Dedifferentiated amniotic fluid mesenchymal stem cell (primary cell): ENCODE measurements around the gene CNKSR1.
A peak's percentile ranks its signal among the peaks of the same experiment; 100 is the strongest.

ENCODE experiments used
- DNase-seq: peaks from one replicate; pipeline ENCODE4 v3.0.0-alpha.2; 2016; ENCODE audit errors: extremely low spot score

The CNKSR1 gene

DNA sequence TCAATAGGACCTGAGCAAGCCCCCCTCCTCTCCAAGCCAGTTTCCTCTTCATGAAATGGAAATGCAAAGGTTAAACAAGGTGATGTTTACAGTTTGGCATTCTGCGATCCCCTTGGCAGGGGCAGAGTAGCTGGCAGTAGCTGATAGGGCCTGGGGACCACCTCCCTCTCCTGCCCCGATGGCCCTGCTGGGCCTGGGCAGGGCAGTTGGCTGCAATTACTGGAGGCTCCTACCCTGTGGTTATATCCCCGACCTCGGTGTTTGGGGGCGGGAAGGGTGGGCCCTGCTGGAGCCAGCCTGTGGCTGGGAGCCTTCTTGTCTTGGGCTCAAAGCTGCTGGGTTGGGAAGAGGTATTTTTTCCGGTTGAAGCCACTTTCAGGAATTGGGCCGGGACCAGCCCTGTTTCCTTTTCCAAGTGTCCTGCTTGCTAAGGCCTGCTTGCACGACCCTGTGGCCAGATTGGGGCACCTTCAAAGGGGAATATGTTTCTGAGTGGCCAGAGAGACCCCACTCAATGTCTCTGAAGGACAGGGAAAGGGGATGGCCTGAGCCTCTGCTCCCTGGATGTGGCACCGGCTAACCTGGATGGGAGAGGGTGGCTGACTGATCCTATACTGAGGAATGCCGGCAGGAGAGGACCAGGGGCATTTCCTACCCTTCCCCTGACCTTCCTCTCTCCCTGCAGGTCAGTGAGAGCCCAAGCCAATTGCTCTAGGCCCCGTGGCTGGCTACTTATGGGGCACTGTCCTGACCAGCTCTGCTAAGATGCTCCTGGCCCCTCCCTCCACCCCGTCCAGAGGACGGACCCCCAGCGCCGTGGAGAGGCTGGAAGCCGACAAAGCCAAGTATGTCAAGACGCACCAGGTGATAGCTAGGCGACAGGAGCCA is 16.5 kb upstream of the CNKSR1 start:
- DNase-seq = no peak

DNA sequence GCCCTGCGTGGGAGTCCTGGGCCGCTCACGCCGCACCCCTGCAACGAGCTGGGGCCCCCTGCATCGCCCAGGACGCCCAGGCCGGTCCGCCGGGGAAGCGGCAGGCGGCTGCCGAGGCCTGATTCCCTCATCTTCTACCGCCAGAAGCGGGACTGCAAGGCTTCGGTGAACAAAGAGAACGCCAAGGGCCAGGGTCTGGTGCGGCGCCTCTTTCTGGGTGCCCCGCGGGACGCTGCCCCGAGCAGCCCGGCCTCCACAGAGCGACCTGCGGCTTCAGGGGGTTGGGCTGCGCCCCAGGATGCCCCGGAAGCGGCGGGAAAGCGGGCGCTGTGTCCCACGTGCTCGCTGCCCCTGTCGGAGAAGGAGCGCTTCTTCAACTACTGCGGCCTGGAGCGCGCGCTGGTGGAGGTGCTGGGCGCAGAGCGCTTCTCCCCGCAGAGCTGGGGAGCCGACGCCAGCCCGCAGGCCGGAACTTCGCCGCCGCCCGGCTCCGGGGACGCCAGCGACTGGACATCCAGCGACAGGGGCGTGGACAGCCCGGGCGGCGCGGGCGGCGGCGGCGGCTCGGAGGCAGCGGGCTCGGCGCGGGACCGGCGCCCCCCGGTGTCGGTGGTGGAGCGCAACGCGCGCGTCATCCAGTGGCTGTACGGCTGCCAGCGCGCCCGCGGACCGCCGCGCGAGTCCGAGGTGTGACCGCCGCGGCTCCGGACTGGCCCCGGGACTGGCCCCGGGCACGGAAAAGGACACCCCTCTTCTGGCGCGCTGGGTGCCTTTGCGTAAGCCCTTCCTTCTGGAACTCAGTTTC is 15.7 kb upstream of the CNKSR1 start:
- DNase-seq = peak; percentile 18

DNA sequence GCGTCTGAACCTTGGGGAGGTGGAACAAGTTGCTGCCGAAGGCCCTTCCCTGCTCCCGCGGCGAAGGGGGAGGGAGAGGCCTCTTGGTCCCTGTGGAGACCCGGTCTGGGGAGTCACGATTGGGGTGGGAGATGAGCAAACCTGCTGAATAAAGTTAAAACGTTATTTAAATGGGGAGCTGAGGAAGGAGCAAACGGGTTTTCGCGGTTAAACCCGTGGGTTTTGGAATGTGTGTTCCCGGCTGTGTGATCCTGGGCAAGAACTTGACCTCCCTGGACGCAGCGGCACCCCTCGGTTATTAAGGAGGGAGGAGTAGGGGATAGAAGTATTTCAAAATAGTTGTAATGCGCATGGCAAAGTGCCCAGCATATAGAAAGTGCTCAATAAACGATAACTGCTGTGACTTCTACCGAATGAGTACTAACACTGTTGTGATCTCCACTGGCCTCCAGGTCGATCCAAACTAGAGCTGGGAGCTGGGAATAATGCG is 15.0 kb upstream of the CNKSR1 start:
- no peak for DNase-seq

DNA sequence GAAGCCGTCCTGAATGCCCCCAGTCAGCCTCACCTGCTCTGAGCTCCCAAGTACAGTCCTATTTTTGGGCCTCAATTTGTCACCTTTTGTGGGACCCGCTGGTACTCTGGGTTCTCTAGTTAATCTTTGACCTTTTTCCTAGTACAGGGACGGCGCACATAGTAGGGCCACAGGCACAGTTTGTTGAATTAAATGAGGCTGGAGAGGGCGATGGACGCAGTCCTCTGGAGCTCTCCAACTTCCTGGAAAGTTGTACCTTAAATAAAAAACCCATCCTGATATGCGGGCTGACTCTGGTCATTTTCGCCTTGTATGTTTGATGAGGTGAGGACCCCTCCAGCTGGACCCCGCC is 13.6 kb upstream of the CNKSR1 start:
- DNase-seq = no peak

DNA sequence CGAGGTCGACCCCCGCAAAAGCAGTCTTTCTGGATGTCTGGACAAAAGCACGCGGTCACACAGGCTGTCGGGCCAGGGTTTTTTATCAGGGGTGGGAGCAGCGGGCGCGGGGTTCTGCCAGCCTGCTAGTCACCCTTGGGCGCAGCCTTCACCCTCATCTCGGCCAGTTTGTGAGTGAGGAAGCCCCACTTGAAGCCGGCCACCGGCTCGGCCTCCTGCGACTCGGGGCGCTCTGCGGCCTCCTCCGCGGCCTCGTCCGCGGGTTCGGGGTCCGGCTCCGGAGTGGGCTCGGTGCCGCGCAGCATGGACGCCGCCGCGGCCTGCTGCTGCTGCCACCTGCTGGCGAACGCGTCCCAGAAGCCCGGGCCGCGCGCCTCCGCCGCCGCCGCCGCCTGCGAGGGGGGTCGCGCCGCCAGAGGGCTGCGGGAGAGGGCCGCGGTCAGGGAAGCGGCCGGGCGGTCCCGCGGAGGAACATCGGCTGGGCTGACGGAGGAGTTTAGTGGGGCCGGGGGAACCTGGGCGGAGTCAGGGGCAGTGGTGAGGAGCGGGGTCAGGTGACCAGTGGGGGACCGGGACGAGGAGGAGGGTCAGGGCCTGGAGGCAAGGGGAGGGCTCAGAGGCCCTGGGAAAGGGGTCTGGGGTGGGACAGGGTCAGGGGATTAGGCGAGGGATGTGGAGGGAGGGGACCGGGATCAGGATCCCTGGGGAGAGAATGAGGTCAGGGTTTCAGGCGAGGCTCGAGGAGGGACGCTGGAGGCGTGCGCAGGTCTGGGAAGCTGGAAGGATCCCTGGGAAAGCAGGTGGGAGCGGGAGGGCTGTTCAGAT is 13.0 kb upstream of the CNKSR1 start:
- no peak for DNase-seq

DNA sequence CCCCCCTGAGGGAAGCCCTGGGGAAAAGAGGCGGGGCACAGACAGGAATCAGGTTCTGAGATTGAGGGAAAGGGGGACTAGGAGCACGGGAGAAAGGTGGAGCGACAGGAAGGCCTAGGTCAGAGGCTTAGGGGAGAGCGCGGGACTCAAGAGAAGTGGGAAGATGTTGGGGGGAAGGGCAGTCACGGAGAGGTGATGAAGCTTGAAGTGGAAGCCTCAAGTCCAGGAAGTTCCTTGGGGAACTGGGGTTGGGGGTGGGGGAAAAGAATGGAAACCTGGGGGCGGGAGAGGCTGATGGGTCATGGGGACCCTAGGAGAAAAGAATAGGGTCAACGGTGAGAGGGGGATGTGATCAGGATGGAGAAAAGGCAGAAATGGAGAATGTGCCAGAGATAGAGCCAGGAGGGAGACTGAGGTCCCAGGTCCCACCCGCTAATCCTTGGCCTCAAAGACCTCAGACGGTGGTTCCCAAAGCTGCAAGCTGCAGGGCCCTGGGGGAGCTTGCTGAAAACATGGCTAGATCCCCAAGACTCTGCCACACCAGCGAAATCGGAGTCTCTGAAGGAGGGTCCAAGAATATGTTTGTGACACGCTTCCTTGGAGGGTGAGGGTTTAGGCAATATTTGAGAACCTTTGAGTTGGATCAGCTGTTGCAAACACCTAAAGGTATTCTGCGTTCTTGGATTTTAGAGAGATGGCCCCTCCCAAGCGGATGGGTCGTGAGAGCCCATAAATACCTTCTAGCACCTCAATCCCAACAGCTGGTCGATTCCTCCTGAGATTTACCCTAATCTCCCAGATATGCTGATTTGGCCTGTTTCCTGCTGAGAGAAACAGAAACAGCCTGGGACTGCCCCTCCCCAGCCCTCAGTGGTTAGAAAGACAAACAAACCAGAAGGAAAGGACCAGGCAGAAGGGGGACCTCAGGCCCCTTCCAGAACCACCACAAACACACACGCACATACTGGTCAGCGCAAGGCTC is 12.1 kb upstream of the CNKSR1 start:
- no peak for DNase-seq

DNA sequence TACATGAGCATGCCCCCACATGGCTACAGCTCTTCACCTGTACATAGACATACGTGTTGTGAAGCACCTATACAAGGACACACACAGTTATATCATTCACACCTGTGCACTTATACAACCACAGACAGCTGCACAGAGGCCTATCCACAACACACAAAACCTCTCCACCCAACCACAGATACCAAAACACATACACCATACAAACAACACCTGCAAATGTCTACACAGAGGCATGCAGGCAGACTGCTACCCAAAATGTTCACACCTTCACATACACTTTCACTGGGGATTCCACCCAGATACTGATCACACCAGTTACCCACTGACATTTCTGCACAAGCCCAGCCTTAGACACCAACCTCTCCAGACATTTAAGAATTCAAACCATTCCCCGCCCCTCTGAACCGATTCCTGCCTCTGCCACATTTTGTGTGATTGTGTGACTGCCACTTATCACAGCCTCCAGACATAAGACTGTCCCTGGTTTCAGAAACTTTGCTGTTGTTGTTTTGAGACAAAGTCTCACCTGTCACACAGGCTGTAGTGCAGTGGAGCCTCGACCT is 10.5 kb upstream of the CNKSR1 start:
- no peak for DNase-seq

DNA sequence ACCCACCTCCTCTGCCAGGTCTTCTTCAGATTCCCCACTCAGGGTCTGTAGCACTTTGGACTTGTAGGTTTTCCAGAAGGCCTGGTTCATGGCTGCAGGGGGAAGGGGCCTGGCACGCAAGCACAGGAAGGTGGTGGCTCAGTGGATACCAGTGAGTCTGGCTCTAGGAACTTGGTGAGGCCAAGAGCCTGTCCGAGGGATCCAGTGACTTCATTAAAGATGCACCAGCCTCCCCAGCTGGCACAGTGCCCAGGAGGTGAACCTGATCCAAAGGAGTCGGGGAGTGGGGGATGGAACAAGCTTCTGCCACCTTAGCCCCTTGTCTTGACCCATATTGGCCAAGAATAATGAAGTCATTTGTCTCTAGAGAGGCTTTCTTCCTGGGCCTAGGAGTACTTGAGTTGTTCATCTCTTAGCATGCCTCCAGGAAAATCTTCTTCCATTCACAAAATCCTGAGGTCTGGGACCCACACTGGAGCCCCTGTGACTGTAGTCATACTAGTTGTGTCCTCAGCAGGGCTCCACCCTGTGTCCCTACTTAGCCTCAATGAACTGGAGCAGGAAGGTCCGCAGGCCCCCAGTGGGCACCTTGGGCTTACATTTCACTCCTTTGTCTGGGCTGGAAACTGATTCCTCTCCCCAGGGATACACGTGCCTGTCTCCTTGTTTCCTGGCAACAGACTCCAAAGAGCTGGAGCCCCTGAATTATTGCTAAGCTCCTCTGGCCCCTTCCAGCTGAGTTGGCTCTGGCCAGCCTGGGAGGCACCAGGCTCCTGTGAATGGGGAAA is 8.7 kb upstream of the CNKSR1 start, which contains the start of gene C1orf232:
C1orf232 (minus strand) TSS at position 554 of the 788 bp plus-strand sequence; CDS start at position 90, 464 bp downstream.
- no peak for DNase-seq

DNA sequence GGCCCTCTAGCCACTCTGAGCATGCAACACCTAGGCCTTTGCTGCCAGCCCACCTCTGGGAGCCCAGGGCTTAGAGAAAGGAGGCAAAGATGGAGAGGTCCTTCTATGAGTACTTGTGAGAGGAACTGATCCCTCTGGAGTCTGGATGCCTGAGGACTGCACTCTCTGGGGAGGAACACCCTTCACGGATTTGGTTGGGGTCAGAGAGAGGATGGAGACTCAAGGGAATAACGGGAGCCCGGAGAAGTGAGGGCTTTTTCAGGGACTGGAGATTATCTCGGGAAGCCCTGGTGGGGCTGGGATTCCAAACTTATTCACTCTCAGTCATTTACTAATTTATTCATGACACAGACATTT is 8.1 kb upstream of the CNKSR1 start:
- no peak for DNase-seq

DNA sequence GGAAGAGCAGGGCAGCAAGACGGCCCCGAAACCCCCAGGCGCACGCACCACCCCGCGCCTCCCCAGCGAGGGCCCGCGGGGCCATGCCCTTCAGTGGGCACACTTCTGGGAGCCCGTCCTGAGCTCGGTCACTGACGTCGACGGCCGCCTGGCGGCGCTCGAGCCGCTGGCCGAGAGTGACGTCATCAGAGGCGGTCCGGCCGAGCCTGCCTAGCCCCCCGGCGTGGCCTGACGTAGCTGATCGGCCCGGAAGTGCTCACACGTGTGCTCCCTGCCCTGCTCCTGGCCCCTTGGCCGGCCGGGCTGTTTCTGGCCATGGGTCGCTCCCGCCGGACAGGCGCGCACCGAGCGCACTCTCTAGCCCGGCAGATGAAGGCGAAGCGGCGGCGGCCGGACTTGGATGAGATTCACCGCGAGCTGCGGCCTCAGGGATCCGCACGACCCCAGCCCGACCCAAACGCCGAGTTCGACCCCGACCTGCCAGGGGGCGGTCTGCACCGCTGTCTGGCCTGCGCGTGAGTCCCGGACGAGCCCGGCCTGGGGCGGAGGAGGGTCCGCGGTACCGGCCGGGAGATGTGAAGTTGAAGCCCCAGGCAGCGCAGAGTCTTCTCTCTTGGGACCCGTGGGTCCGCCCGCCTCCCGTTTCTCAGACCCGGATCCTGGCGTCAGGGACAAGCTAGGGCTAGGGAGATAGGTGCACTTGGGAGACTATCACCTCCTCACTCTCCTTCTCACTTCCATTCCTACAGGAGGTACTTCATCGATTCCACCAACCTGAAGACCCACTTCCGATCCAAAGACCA is 7.4 kb upstream of the CNKSR1 start, which contains the start of gene ZNF593:
ZNF593 (plus strand) TSS at position 240 of the 803 bp plus-strand sequence; CDS start at position 316, 76 bp downstream.
- peak; percentile 86 for DNase-seq

DNA sequence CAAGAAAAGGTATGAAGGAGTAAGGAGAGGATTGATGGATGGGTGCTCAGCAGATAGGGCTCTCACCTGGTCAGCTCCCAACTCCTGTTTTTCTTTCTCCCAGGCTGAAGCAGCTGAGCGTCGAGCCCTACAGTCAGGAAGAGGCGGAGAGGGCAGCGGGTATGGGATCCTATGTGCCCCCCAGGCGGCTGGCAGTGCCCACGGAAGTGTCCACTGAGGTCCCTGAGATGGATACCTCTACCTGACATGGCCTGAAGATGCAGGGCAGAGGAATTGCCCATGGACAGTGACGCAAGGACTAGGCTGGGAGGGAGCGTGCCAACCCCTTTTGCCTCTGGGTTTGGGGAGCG is 6.8 kb upstream of the CNKSR1 start:
- no peak for DNase-seq

DNA sequence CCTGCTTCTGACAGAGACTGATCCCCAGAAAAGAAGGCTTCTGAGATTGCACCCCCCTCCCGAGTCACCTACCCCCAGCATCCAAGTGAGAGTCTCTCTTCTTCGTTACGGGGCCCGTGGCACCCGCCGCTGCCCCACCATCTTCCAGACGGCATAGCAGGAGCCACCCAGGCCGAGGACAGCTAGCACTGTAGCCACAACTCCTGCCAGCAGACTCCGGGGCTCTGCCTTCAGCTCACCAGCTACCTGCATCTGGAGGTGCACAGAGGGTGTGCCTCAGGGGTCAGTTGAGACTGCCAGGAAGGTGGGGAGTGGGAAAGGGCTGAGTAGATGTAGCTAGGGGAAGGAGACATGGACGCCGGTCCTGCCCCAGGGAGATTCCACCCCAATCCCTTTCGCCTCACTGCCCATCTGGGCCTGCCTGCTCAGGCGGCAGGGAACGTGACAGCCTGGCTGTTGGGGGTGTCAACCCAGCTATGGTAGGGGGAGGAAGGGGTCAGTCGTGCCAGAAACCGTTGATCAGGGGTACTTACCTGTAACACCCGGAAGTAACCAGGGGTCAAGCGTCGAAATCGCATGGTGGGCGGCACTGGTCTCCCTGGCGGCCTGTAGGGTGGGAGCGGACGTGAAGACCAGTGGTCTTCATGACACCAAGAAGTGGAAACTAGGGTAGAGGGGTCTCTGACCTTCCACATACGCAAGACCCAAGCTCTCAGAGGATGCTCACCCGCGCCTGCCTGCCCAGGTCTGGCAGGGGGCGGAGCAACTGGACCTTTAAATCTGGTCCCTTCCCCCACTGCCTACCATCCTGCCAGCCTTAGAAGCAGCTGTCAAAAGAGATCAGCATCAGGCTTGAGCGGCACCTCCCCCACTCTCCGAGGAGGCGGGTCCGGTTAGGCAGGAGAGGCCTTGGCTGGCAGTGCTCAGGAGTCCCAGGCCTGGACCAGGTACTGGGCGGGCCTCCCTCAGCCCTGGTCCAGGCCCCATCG is 5.9 kb upstream of the CNKSR1 start, which contains the start of gene ZNF593OS:
ZNF593OS (minus strand) TSS at position 749 of the 989 bp plus-strand sequence; CDS start at position 578, 171 bp downstream.
- DNase-seq = no peak

DNA sequence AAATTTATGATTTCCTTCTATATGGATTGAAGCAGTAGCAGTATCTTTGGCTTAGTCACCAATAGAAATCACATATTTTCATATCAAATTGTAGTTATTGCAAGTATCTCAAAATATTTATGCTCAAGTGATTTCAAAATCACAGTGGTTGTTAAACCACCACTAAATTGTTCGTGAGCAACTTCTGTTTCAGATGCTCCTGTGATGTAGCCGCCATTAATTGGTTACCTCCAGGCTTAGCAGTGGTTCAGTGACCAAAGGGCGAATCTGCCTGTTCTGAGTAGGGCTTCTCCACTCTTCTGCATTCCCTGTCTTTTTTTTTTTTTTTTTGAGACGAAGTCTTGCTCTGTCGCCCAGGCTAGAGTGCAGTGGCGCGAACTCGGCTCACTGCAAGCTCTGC is 1.9 kb upstream of the CNKSR1 start:
- no peak for DNase-seq

DNA sequence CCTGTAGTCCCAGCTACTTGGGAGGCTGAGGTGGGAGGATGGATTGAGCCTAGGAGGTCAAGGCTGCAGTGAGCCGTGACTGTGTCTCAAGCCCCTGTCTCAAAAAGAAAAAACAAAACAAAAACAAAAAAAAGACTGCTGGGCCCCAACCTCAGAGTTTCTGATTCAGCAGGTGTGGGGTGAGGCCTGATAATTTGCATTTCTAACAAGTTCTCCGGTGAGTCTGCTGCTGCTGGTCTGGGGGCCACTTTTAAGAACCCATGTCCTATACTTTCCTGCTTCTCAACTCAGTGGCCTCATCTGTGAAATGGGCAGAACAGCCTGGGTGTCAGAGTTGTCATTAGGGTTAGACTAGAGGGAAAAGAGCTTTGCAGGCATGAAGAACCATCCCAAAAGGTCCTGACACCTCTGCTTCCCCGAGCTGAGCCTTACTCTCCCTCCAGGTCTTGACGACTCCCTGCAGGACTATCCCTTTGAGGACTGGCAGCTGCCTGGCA is 2.8 kb downstream of the CNKSR1 start:
- DNase-seq = no peak

DNA sequence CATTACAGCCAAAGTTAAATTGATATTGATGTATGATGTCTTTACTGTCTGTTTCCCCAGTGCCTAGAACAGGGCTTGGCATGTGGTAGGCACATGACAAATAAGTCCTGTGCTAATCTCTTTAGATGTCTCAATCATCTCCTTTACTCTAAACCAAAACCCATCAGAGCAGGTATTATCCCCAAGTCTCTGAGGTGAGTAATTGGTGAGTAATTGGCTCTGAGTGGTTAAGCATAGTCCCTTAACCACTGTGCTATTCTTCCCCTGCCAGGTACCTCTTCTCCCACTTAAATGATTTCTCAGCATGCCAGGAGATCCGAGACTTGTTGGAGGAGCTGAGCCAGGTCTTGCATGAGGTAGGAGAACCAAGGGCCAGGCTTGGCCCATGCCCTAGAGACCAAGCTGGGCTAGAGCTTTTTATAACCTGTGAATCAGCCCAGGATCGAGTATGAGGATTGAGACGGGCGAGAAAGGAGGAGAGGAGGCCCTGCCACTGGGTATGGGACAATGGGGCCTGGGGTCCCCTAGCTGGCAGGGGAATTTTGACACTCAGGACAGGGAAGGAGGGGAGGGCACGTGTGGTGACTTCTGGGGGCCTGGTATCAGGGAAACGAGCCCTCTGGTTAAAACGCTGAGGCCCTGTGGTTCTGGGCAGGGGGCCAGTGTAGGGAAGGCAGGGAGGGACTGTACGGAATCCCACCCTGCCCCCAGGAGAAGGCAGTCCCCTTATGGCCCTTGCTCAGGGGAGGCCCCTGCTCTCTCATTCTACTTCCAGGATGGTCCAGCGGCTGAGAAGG is 4.5 kb downstream of the CNKSR1 start:
- no peak for DNase-seq

DNA sequence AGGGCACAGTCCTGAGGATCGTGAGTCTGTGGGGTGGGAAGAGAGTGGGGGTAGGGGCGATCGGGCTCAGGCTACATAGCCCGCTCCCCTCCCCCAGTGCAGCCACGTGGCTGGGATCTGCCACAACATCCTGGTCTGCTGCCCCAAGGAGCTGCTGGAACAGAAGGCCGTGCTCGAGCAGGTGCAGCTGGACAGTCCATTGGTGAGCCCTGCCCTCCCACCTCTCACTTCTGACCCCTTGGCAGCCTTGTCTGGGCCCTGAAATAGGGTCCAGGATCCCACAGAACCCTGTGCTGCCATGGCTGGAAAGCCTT is 5.0 kb downstream of the CNKSR1 start:
- no peak for DNase-seq
